GM12891 (cell line): Measurements from ENCODE around the gene TTC27.

Experiments used
- DNase-seq: peaks from one replicate; pipeline ENCODE4 v3.0.0; 2011; ENCODE audit warnings: low spot score; ENCODE audit not compliant: insufficient read length
- FAIRE-seq: peaks from 2 replicates; lab custom pipeline; 2011; peaks lifted over from hg19 to GRCh38; lab: Jason Lieb, UNC
- PAX5 ChIP-seq: IDR thresholded peaks from 2 replicates; pipeline ENCODE4 v1.6.1; 2011; ENCODE audit warnings: low read length, moderate library complexity, mild to moderate bottlenecking; ENCODE audit not compliant: insufficient read depth, severe bottlenecking
- POLR2A ChIP-seq: IDR thresholded peaks from 2 replicates; pipeline ENCODE4 v1.6.1; 2011; ENCODE audit warnings: low read depth, low read length, control low read depth
- POLR2AphosphoS5 ChIP-seq: IDR thresholded peaks from 2 replicates; pipeline ENCODE4 v1.6.1; 2011; ENCODE audit warnings: low read depth, low read length, control low read depth
- POU2F2 ChIP-seq: IDR thresholded peaks from 2 replicates; pipeline ENCODE4 v1.6.1; 2011; ENCODE audit warnings: low read depth, mild to moderate bottlenecking, control low read depth, low read length, moderate library complexity
- SPI1 ChIP-seq: IDR thresholded peaks from 2 replicates; pipeline ENCODE4 v1.6.1; 2011; ENCODE audit warnings: low read depth, low read length, control low read depth
- TAF1 ChIP-seq: IDR thresholded peaks from 2 replicates; pipeline ENCODE4 v1.6.1; 2011; ENCODE audit warnings: low read depth, low read length, control low read depth

Gene TTC27

DNA sequence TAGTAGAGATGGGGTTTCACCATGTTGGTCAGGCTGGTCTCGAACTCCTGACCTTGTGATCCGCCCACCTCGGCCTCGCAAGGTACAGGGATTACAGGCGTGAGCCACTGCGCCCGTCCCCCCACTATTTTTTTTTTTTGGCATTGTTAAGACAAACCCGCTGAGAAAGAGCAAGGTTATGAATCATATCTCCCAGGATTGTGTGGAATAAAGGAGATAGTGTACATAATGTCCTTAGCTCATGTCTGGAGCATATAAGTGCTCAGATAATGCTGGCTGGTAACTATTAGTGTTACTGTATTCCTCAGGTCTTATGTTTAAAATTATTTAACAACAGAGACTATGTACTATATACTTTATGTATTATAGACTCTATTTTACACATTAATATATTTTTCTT lies 36.0 kb downstream of the TTC27 start:
- no peak for FAIRE-seq
- TF ChIP-seq POLR2AphosphoS5 (no peak), SPI1 (no peak), TAF1 (no peak), PAX5 (no peak)
- DNase-seq = no peak

DNA sequence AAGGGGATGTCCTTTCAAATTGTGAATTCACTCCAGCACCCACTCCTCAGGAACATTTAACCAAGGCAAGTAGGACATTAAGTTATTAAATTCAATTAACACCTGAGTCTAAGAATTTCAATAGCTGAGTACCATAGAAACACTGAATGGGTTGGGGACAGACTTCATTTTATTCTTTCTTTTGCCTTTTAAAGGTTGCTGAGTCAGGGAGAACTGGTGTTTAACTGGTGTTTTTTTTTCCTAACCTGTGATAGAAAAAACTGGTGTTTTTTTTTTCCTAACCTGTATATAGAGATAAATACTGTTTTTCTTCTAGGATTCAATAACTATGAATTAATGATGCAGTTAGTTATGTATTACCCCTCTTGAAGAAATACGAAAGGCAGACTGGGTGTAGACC lies 38.9 kb downstream of the TTC27 start:
- no peak for DNase-seq
- TF ChIP-seq POLR2A (no peak), SPI1 (no peak), TAF1 (no peak), POU2F2 (no peak), POLR2AphosphoS5 (no peak), PAX5 (no peak)
- no peak for FAIRE-seq

DNA sequence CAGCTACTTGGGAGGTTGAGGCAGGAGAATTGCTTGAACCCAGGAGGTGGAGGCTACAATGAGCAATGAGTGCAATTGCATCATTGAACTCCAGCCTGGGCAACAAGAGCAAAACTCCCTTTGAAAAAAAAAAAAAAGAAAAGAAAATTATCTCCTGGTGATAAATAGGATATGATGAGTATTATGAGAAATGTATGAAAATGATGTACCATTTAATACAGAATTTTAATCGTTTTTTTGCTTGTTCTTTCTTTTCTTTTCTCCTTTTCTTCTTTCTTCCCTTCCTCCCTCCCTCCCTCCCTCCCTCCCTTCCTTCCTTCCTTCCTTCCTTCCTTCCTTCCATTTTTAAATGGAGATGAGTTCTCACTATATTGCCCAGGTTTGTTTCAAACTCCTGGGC lies 40.4 kb downstream of the TTC27 start:
- FAIRE-seq = no peak
- no peak for DNase-seq
- TF ChIP-seq PAX5 = no peak

DNA sequence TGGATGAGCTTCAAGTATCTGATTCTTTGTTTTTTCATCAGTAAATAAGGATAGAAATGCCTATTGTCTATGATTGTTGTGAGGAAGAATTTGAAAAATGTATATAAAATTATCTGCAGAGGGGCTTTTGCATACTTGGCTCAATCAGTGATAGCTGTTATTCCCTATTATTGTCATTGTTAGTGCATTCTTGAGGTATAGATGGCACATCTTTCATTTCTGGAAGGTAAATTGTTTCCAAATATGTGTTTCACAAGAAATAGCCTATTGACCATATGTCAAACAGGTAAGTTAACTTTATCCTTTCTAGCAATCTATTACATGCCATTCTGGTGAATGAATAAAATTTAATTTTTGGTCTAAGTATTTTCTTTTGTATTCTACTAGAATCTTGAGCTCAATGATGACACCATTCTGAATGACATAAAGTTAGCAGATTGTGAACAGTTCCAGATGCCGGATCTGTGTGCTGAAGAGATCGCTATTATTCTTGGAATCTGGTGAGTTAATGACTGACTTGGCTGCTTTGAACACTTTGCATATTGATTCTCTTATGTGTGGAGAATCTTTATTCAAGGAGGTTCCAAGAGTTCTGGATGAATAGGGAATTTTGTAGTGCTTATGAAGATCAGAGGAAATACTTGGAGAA lies 44.2 kb downstream of the TTC27 start:
- no peak for TF ChIP-seq POLR2AphosphoS5
- no peak for TF ChIP-seq POLR2A
- TF ChIP-seq SPI1 = no peak
- TF ChIP-seq PAX5 = no peak
- TF ChIP-seq TAF1 = no peak
- no peak for TF ChIP-seq POU2F2
- FAIRE-seq (peak; percentile 59), DNase-seq (no peak)

DNA sequence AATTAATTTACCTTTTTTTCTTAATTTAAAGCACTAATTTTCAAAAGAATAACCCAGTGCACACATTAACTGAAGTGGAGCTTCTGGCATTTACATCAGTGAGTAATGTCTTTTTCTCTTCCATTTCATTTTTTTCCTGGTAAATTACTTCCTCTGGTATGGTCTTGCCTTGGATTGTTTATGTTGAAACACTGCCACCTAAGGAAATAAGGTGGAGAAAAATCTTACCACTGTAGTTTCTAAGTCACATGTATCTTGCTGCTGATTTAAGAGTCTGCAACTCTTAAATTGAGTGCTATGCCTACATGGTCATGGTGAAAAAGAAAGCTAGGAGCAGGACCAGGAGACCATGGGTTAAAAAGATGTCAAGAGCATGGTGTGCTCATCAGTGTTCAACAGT lies 51.0 kb downstream of the TTC27 start:
- FAIRE-seq (no peak), DNase-seq (no peak)

DNA sequence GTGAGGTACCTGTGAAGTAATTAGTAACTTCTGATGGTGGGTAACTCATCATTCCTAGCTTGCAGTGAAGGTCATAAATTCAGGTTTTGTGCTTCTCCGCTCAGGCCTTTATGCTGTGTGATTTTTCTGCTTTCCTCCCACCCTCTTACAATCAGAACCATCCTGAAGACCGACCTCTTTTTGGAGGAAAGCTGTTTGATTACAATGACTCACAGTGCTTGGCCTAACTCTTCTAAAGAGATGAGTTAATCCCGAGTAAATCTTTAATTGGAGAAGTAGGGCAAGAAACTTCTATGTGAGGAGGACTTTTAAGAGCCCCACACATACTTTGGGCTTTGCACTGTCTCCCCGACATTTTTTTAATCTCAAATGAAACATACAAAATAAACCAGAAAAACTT lies 53.1 kb downstream of the TTC27 start:
- DNase-seq (no peak), FAIRE-seq (no peak)
- TF ChIP-seq PAX5 = no peak
- no peak for TF ChIP-seq POLR2A
- TF ChIP-seq POLR2AphosphoS5 = no peak
- no peak for TF ChIP-seq SPI1
- no peak for TF ChIP-seq TAF1
- TF ChIP-seq POU2F2 = no peak

More for the DNA sequence above, 51.0 kb downstream of the TTC27 start:
- TF ChIP-seq POU2F2 (no peak), SPI1 (no peak), POLR2AphosphoS5 (no peak), TAF1 (no peak)

DNA sequence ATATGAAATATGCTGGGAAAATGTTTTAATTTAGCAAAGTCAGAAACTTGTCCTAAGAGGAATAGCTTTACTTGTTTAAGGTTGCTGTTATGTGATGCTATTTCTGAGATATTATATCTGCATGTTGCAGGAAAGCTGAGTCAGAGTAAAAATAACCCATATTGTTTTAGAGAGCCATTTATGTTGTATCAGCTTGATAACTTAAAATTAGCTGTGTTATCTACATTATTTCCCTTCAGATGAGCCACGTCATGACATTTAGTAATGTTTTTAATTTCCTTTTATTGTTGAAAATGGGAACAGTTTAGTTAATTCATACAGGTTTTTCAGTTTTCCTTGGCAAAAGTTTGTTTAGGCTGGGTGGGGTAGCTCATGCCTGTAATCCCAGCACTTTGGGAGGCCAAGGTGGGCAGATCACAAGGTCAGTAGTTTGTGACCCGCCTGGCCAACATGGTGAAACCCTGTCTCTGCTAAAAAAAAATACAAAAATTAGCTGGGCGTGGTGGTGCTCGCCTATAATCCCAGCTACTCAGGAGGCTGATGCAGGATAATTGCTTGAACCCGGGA lies 55.8 kb downstream of the TTC27 start:
- no peak for TF ChIP-seq SPI1
- TF ChIP-seq POLR2AphosphoS5 = no peak
- no peak for TF ChIP-seq TAF1
- TF ChIP-seq POLR2A = no peak
- no peak for TF ChIP-seq PAX5
- no peak for TF ChIP-seq POU2F2
- FAIRE-seq (no peak), DNase-seq (no peak)

DNA sequence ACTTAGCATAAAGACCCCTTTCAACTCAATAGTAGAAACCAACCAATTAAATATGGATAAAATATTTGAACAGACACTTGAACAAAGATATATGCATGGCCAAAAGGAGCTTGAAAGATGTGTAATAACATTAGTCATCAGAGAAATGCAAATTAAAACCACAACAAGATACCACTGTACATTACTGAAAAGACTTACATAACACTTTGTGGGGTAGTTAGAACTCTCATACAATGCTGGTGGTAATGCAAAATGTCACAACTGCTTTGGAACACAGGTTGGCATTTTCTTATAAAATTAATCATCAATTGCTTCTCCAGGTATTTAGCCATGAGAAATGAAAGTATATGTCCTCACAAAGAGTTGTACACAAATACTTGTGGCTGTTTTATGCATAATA lies 60.7 kb downstream of the TTC27 start:
- DNase-seq (no peak), FAIRE-seq (peak; percentile 69)
- no peak for TF ChIP-seq POLR2A
- TF ChIP-seq SPI1 = no peak
- TF ChIP-seq TAF1 = no peak
- no peak for TF ChIP-seq POU2F2
- no peak for TF ChIP-seq PAX5
- TF ChIP-seq POLR2AphosphoS5 = no peak

DNA sequence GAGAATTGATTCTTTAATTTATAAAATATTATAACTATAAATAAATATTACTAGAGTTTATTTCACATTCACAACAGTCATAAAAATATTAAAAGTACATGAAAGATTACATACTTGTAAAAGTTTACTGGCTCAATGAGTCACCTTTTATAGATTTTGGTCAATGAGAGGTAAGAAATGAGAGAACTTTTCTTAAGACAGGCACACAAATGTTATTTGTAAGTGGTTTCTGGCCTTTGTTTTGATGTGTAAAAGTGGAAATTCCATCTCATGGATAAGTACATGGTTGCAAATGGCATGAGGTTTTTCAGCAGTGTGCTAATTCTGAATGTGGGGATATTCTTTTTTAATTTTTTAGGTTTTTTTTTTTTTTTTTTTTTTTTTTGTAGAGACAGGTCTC lies 63.8 kb downstream of the TTC27 start:
- DNase-seq (no peak), FAIRE-seq (no peak)
- no peak for TF ChIP-seq TAF1
- no peak for TF ChIP-seq PAX5
- no peak for TF ChIP-seq SPI1
- TF ChIP-seq POLR2A = no peak
- no peak for TF ChIP-seq POLR2AphosphoS5
- TF ChIP-seq POU2F2 = no peak

DNA sequence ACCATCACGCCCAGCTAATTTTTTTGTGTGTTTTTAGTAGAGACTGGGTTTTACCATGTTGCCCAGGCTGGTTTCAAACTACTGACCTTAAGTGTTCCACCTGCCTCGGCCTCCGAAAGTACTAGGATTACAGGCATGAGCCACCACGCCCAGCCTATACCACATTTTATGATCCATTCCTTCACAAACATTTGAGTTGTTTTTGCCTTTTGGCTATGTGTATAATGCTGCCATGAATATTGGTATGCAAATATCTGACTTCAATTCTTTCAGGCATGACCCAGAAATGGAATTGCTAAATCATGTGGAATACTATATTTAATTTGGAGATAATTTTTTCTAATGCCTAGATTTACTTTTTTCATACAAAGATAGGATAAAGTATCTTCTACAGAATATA lies 68.6 kb downstream of the TTC27 start:
- FAIRE-seq = no peak
- TF ChIP-seq POLR2A = no peak
- TF ChIP-seq POU2F2 = no peak
- no peak for TF ChIP-seq POLR2AphosphoS5
- TF ChIP-seq SPI1 = no peak
- no peak for TF ChIP-seq TAF1
- no peak for TF ChIP-seq PAX5
- DNase-seq = no peak
